ENCODE data around the gene MT1A.

The MT1A gene

GRCh38 chr16:56632156-56632847 lies 6.2 kb upstream of the MT1A start, which contains the start of gene MT1M:
Gene MT1M (plus strand): TSS chr16:56632659. CDS start chr16:56632732, 73 bp downstream.
- FAIRE-seq, result no peak

GRCh38 chr16:56632848-56633365 lies 5.6 kb upstream of the MT1A start:
- no peak for FAIRE-seq

GRCh38 chr16:56633535-56633934 lies 4.9 kb upstream of the MT1A start:
- no peak for FAIRE-seq

GRCh38 chr16:56634715-56635440 lies 3.6 kb upstream of the MT1A start:
- FAIRE-seq, result no peak

GRCh38 chr16:56635441-56635967 lies 3.0 kb upstream of the MT1A start:
- no peak for FAIRE-seq

- no peak for FAIRE-seq
Observed at GRCh38 chr16:56636616-56637413, 1.7 kb upstream of the MT1A start.

- FAIRE-seq, result no peak
Observed at GRCh38 chr16:56639045-56639444, 579 bp downstream of the MT1A start.

- FAIRE-seq, result no peak
Observed at GRCh38 chr16:56640076-56640475, 1.6 kb downstream of the MT1A start.

- FAIRE-seq, result no peak
Observed at GRCh38 chr16:56641166-56641565, 2.7 kb downstream of the MT1A start.

- no peak for FAIRE-seq
Observed at GRCh38 chr16:56643080-56643778, 4.8 kb downstream of the MT1A start.

GRCh38 chr16:56643833-56644232 lies 5.4 kb downstream of the MT1A start:
- FAIRE-seq, result no peak

- no peak for FAIRE-seq
Observed at GRCh38 chr16:56645311-56645710, 6.8 kb downstream of the MT1A start.

GRCh38 chr16:56645838-56646237 lies 7.4 kb downstream of the MT1A start:
- FAIRE-seq, result no peak

- no peak for FAIRE-seq
Observed at GRCh38 chr16:56647641-56648431, 9.4 kb downstream of the MT1A start.

GRCh38 chr16:56649271-56649670 lies 10.8 kb downstream of the MT1A start:
- FAIRE-seq, result no peak

- no peak for FAIRE-seq
Observed at GRCh38 chr16:56649820-56650219, 11.4 kb downstream of the MT1A start.

- no peak for FAIRE-seq
Observed at GRCh38 chr16:56651586-56651985, 13.1 kb downstream of the MT1A start, which contains the start of gene MT1B. Gene MT1B (plus strand): TSS chr16:56651886. CDS start chr16:56651954, 68 bp downstream.

GRCh38 chr16:56652600-56652999 lies 14.1 kb downstream of the MT1A start:
- FAIRE-seq, result no peak

- FAIRE-seq, result no peak
Observed at GRCh38 chr16:56653218-56653617, 14.8 kb downstream of the MT1A start.

- FAIRE-seq, result no peak
Observed at GRCh38 chr16:56657555-56658326, 19.3 kb downstream of the MT1A start, which contains the start of gene MT1F. Gene MT1F (plus strand): TSS chr16:56657959. CDS start chr16:56658059, 100 bp downstream.

Data from colon (tissue), 2 donors.